ENCODE data around the gene KCTD15. TPM values are rescaled to one million over a fixed set of nuclear protein-coding genes. Genes with fewer than 3 reads are reported as not detected.

The KCTD15 gene
- total RNA-seq, 1 donor from 2014 or later = 11.6 TPM

DNA sequence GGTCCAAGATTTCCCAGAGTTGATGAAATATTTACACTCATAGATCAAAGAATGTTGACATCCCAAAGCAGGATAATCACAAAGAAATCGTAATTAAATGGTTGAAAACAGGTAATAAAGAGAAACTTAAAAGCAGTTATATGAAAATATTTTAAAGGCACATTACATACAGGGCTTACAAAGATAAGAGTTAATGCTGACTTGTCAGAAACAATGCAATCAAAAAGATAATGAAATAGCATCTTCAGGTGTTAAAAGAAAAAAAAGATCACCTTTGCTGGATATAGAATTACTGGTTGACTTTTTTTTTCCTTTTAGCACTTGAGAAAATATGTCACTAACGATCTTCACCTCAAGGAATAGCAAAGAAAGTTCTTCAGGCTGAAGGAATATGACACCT, 48.8 kb downstream of the KCTD15 start:
- DNase-seq (ENCODE audit: low read depth) = no peak

DNA sequence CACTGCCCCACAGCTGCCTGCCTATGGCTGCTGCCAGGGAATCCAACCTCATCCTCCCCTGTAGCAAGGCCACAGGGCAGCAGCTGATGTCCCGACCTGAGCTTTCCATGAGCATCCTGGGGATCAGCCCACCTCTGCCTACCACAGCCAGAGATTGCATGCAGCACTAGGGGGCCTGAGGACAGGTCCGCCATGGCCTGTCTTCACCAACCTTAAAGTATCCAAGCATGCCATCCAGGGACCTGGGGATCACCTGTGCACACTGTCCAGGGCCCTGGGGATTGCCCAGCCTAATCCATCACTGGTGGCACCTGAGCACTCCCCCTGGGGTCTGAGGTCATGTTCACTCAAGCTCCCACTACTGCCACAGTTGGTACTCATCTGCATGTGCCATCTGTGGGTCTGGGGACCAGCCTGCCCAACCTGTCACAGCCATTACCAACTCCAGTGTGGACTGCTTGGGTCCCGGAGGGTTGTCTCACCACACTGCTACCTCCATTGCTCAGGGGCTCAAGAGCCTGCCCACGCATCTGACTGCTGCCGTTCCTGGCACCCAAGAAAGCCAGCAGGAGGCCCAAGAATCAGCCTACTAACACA, 53.0 kb downstream of the KCTD15 start:
- no peak for DNase-seq (ENCODE audit: low read depth)

DNA sequence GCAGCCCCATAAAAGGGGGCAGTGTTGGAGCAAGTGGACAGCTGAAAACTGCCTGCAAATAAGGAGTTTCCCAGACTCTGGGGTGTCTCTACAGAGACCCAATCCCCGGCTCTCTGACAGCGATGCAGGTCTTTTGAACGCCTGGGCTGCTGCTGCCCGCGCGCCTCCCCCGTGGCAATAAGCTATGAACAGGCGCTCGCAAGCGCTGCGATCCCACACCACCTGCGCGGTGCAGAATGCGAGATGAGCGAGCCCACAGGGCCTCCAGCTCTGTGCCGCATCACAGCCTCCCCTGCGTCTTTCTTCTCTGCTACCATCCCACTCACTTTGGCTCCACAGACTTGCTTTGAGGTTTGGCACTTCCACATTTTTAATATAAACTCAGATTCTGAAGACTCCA, 62.3 kb downstream of the KCTD15 start:
- DNase-seq (ENCODE audit: low read depth) = no peak

DNA sequence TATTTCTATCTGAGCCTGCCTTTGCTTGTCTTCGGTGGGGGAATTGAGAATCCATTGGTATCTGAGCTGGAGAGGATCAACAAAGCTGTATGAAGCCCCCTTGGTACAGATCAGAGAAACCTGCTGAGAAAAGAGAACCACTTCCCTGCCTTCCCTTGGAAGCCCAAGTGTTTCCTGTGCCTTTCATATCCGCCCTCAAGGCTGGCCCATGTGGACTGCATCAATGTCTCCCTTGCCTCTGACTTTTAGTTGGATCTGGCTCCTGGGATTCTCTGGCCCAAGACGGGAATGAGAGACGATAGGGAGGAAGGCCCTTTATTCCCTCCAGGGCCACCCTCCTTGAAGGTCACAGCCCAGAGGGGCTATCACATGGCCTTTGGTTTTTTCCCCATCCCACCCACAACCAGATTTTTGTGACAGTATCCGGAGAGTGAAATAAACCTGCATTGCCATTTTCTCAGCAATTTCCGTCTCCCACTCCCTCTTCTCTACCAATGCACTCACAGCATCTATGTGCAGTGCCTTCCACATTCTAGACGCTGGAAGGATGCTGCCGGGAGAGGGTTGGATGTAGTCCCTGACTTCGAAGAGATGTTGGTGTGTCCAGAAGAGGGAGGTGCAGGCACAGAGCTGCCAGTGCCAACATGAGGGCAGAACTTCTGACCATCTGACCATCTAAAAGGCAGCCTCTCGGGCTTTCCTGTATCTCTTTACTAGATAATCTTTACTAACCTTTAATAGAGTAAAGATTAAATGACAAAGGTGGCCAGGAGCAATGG, 63.8 kb downstream of the KCTD15 start:
- DNase-seq (ENCODE audit: low read depth) = no peak

DNA sequence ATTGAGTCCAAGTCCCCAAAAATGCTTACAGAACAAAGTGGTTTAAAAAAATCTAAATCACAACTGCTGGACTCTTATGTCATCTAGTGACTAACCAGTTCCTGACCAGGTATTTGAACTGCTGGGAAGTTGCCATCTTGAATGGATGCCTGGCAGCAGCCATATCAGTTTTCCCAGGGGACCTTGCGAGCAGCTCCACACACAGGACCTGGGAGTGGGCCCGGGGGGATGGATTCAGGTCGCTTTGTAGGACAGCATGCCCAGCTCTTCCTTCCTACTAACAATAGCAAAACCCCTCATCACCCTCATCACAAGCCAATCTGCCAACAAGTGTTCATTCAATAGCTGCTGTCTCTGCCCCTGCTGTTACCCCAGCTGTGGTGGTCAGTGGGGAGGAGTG, 65.3 kb downstream of the KCTD15 start:
- no peak for DNase-seq (ENCODE audit: low read depth)

DNA sequence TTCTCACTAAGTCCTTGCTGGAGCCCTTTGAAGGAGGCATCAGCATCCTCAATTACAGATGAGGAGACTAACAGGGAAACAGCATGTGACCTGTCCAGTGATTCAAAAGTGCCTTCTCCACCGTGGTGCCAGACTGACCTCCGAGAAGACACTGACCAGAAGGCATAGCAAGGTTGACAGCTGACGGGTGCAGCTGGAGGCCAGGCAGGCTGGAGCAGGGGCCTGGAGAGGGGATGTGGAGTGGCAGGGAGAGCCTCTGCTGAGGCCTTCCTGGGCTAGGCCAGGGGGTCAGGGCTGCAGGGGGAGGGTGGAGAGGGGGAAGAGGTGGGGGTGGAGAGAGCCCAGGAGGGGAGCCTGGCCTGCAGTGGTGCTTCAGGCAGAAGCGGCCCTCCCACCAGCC, 66.3 kb downstream of the KCTD15 start:
- DNase-seq (ENCODE audit: low read depth) = no peak

DNA sequence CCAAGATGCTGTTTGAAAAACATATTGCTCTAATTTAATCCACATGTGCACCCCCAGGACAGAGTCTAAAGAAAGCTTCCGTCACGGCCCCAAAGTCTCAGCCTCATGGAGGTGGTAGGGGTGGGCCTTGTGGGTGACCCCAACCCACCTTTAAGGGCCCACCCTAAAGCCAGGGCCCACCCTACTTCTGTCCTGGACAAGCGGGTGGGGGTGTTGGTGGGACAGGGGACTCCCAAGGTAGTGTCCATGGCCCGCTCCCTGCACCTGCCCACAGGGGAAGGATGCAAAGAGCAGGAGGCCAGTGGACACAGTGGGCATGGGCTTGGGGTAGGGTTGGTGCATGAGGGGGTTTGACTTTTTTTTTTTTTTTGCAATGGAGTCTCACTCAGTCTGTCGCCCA, 66.8 kb downstream of the KCTD15 start:
- no peak for DNase-seq (ENCODE audit: low read depth)

DNA sequence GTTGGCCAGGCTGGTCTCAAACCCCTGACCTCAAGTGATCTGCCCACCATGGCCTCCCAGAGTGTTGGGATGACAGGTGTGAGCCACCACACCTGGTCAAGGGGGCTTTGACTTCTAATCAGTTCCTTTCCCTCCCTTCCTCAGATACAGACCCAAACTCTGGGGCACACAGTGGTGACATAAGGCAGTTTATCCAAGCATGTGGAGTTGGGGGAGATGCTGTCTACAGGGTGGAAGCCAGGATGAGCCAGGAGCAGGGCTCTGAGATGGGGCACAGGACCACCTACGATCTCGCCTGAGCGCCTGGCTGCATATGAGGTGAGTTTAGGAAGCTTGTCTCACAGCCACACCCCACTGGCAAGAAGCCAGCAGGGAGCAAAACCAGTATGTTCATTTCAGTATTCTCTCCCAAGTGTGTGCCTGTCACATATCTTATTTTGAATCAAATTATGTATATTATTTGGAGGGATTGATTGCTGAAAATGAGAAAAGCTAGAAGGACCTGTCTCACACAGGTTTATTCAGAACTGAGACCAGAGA, 67.7 kb downstream of the KCTD15 start:
- DNase-seq (ENCODE audit: low read depth) = no peak

DNA sequence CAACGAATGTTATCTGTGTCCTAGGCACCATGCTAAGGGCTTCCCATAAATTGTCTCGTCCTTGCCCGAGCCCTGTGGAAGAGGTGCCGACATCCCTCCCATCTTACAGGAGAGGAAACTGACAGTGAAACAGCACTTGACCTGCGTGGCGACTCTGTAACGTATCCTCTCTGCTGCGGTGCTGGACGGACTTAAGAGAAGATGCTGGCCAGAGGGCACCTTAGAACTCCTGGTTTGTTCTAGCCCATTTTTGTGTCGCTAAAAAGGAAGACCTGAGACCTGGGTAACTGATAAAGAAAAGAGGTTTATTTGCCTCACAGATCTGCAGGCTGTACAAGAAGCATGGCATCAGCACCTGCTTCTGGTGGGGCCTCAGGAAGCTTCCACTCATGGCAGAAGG, 68.6 kb downstream of the KCTD15 start:
- DNase-seq (ENCODE audit: low read depth) = no peak

Other genes starting within 250 kb of the KCTD15 start
- not detected in 2 replicates for gene CHST8, start 174.9 kb upstream of the KCTD15 start, total RNA-seq

Data from myocyte (in vitro differentiated cells).